ENCODE data around the gene C1QTNF9.
"Not testable (repeated sequence)": the region's sequence is repeated elsewhere in the genome, so short reads cannot be mapped to it uniquely, and the experiment has no call there.

C1QTNF9 gene

DNA sequence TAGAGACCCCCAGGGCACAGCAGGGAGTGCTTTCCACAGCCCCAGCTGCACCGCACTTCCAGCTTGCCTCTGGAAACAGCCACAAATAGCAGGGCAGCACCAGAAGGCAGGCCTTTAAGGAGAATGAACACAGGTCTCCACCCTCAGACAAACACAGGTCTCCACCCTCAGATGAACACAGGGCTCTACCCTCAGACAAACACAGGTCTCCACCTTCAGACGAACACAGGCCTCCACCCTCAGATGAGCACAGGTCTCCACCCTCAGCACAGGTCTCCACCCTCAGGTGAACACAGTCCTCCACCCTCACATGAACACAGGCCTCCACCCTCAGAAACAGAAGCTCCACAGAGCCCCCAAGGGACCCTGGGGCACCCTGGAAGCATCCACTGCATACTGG, 51.7 kb downstream of the C1QTNF9 start:
- no peak for DNase-seq (ENCODE audit: low spot score)

DNA sequence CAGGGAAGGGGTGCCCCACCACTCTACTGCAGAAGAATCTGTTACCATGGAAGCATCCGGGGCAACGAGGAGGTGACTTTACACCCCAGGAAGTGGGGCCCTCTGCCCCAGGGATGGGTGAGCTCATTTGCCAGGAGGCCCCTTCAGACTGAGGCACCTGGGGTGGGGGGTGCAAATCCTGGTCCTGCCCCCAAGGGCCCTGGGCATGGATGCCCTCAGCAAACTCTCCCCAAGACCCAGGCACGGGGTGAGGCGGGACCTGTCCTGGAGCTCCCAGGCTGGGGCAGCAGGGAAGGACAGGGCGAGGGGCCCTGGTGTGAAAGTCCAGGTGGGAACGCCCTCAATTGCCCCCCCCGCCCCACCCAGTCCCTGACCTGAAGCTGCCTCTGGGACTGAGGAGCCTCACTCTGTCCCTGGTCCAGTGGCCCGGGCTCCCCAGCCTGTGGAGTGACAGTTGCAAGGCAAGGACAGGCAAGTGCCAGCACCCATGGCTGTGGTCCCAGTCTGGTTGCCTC, 52.5 kb downstream of the C1QTNF9 start:
- DNase-seq (ENCODE audit: low spot score) = no peak

DNA sequence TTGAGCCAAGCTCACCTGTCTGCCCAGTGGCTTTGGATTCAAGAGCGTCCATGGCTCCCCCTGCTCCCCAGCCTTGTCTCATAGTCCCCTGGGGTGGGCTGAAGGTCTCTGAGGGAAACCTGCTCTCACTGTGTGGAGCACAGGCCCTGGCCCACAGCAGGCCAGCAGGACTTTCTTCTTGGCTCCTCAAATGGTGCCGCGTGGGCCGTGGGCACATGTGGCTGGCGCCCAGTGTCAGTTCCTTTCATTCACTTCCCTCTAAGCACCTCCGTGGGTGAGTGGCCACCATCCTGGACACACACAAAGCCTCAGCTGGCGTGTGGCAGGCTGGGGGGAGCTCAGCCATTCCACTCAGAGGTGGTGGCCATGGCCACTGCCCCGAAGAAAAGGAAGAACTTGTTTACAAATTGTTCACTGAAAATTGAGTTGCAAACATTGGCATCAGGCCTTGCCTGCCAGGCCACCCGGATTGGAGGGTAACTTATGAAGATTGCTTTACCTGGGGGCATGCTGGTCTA, 53.1 kb downstream of the C1QTNF9 start:
- DNase-seq (ENCODE audit: low spot score) = no peak

DNA sequence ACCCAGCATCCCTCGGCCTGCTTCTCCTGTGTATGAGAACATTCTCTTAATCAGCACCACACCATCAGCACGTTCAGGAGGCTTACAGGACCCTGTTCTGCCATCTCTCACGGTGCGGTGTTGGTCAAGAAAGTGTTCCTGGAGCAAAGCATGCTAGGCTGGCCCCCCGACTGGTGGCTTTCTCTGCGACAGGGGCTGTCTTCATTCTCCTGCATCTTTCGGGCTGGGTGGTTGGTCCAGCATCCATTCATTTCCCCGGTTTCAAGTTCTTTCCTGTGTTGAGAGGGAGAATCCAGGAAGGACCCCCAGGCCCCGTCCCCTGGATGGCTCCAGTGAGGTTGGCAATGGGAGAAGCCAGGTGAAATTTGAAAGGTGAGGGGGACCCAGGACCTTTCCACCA, 55.8 kb downstream of the C1QTNF9 start:
- no peak for DNase-seq (ENCODE audit: low spot score)

DNA sequence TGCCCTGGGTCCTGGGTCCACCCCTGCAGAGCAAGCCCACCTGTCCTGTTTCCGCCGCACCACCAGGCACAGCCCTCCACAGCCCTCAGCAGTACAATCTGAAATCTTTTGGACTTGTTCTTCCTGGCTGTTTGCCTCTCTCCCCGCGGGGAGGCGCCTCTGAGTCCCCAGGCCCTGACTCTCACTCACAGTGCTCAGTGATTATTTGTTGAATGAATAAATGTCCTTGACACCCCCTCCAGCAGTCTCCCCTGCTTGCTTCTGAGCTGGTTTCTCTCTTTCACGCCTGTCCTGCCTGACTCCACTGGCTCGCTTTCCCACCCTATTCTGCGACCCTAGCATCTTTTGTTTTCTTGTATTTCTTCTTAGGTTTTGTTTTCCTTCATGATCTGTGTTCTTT, 56.9 kb downstream of the C1QTNF9 start:
- not testable (repeated sequence) for DNase-seq (ENCODE audit: low spot score)

DNA sequence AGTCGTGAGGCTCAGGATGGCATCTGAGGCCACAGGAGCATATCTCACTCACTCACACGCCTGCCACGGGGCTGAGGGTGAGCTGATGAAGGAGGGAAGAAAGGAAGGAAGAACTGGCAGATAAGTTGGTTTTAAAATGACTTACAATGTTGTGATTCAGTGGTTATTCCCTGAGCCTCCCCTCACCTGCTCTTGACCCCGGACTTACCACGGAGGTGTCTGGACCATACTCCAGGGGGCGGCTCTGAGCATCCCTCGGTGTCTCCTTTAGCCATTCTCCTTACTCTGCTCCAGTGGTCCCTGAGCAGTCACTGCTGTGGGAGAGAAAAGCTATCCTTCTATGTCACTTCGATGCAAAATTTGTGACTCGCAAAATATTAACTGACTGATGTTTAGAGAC, 61.9 kb downstream of the C1QTNF9 start:
- not testable (repeated sequence) for DNase-seq (ENCODE audit: low spot score)
